Right ventricle myocardium inferior (tissue), 1 donor: ENCODE measurements around the gene PCNX2. TPM values are rescaled to one million over a fixed set of nuclear protein-coding genes. Genes with fewer than 3 reads are reported as not detected.
A peak's percentile ranks its signal among the peaks of the same experiment; 100 is the strongest.

ENCODE experiments used
- ATAC-seq: fragments of 200-7000 bp; cut with Tn5 transposase; one replicate; pipeline ENCODE4 v1.9.1; 2020; ENCODE audit warnings: mild to moderate bottlenecking, moderate library complexity
- DNase-seq: peaks from one replicate; pipeline ENCODE4 v3.0.0; 2021; ENCODE audit errors: missing footprints
- intact Hi-C: fragments of 100-400 bp; cut with DNase I; formaldehyde crosslinking; loops from one replicate; pipeline ENCODE4 v1.11.0; 2022
- total RNA-seq: library from RNA; stranded (reverse); fragmentation: NEBNext Ultra II Directional; extraction: Animal tissue kit (Norgen Biotek cat#: 25700); gene quantifications from one replicate; pipeline ENCODE4 v1.2.1, GENCODE V29; 2021
- donor health status: DM: no; HTN: yes; CAD: no; lungs with severe emphysema.

PCNX2 gene
- total RNA-seq, 1 donor from 2014 or later = 2.2 TPM

DNA sequence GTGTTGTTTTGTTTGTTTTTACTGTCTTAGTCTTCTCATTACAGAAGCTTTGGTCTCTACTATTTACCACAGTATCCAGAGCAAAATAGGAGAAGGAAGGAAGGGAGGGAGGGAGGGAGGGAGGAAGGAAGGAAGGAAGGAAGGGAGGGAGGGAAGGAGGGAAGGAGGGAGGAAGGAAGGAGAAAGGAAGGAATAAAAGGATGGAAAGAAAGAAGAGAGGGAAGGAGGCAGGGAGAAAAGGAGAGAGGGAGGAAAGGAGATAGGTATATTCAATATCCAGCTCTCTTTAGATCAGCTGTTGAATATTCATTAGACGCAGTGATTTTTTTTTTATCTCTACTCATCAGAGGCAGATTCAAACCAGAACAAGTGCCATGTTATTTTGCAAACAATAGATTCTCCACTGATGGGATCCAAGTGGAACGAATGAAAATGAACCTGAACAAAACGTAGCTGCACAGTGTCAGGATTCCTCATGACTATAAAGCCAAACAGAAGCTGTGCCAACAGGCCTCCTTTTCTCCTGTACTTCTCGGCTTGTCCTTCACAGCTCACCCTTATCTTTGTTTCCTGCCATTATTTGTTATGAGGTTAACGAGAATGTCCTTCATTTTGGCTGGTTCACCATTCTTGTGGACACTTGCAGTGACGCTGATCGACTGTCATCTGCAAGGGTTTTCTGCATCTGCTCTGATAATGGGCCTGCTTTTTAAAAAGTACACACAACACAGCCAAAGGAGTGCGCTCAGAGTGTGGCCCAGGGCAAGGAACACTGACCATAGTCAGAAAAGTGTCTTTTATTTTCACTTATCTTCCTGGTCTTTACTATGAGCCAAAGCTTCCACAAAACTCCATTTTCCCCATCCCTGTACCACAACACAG lies 352.9 kb downstream of the PCNX2 start:
- no peak for DNase-seq
- peak; percentile 31 for ATAC-seq
- intact Hi-C loops = no loop called here

DNA sequence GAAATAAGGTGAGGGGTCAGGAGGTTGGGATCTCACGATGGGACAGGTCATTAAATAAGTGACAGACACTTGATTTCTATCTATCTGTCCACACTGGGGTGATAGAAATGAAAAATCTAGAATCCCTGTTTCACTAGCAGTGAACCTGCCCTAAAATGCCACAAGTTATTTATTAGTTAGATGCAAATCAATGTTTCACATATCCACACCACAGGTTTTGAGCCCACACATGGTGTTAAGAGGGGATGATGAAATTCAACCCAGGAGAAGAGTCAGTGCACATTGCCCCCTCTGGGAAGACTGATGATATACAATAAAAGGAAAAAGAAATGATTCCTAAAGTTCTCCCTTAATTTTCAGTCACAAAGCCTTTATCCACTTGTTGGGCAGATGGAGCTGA lies 355.3 kb downstream of the PCNX2 start:
- intact Hi-C loops = no loop called here
- no peak for ATAC-seq

DNA sequence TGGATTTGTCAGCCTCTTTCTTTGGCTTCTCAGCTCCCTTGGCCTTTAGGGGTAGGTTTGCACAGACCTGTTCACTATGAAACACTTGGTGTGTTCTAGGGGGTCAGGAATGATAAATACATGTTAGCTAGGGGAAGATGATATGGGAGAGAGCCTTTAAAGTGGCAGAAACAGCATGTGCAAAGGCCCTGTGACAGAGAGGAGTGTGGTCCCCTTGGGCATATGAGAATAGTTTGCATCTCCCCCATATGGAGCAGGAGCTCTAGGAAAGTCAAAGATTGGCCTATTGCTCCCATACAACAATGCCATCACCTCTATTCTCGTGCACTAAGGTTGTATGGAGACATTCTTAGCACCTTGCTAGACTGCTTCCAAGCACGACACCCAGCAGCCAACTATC lies 355.8 kb downstream of the PCNX2 start:
- ATAC-seq = no peak
- intact Hi-C loops = no loop called here
- no peak for DNase-seq

More for the DNA sequence above, 355.3 kb downstream of the PCNX2 start:
- DNase-seq = no peak

DNA sequence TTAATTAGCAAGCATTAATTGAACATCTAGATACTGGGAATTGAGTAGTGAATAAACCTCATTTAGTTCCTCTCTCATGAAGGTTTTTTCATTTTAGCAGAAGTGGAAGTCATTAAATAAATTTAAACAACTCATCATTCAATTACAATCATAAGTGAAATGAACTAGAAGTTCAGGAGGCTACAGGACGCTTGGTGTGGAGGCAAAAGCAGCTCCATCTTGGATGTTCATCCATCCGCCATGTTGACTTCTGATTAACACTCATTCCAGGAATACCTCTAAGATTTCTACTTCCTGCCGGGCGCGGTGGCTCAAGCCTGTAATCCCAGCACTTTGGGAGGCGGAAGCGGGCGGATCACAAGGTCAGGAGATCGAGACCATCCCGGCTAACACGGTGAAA lies 356.6 kb downstream of the PCNX2 start:
- ATAC-seq = no peak
- no peak for DNase-seq
- intact Hi-C loops = no loop called here

DNA sequence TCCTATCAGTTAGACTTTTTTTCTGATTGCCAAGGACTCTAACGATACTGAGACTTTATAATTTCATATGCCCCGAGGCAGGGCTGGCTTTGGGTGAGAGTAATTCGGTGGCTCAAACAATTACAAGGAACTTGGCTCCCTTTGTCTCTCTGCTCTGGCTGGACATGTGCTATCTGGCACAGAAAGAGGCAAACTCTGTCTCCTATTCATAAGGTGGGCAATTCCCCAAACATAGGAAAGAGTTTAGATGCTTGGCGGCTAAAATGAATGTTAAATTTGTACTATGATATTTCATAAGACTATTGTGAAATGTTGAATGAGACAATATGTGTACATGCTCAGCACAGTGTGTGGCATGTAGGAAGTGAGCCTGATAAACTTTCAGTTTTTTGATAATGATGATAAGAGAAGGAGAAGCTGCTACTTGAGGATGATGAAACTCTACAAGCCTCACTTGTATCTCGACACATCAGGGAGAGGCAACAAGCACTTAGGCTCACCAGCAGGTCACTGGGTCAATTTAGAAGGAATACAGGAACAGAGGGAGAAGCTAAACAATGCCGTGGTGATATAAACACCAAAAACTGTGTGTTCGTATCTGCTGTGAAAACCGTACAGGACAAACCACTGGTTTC lies 357.7 kb downstream of the PCNX2 start:
- intact Hi-C loops = no loop called here
- no peak for ATAC-seq
- no peak for DNase-seq

DNA sequence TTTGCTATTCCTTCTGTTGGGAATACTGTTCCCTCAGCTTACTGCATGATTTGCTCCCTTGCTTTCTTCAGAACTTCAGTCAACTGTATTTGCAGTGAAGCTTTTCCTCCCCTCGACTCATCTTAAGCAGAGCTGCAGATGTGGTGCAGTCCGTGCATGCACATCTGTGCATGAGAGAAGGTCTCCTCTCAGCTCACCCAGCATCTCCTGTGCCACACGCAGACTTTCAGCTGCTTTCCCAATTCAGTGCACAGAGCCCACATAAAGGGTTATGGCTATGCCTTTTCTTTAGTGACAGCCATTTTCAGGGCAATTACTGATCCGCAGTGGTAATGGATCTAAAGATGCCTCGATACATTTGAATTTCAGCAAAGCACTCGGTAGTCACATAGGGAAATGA lies 358.6 kb downstream of the PCNX2 start:
- DNase-seq (no peak), ATAC-seq (no peak)
- intact Hi-C loops = no loop called here

Other genes starting within 250 kb of the PCNX2 start
- 0.32 TPM for gene MAP3K21, start 32.0 kb upstream of the PCNX2 start, total RNA-seq